HG02840 (cell line): Measurements from ENCODE around the gene MIOS.

Experiments
- ATAC-seq: cut with Tn5 transposase; IDR thresholded peaks from one replicate; pipeline ENCODE4 v1.9.1; 2021; ENCODE audit warnings: mild to moderate bottlenecking, moderate library complexity, moderate number of reproducible peaks; ENCODE audit not compliant: unreplicated experiment, low FRiP score

MIOS gene

GRCh38 chr7:7566651-7567611 lies at the start of gene MIOS:
MIOS (plus strand) TSS chr7:7566884; CDS start chr7:7572476, 5,592 bp downstream.
- ATAC-seq, result peak; percentile 80

- no peak for ATAC-seq
Measured at GRCh38 chr7:7517754-7518153, 48.9 kb upstream of the MIOS start.

DNA sequence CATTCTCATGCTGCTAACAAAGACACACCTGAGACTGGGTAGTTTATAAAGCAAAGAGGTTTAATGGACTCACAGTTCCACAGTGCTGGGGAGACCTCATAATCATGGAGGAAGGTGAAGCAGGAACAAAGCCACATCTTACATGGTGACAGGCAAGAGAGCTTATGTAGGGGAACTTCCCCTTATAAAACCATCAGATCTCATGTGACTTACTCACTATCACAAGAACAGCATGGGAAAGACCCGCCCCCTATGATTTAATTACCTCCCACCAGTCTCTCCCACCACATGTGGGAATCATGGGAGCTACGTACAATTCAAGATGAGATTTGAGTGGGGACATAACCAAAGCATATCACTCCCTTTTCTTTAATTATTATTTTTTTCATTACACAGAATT lies 47.6 kb upstream of the MIOS start:
- ATAC-seq, result no peak

DNA sequence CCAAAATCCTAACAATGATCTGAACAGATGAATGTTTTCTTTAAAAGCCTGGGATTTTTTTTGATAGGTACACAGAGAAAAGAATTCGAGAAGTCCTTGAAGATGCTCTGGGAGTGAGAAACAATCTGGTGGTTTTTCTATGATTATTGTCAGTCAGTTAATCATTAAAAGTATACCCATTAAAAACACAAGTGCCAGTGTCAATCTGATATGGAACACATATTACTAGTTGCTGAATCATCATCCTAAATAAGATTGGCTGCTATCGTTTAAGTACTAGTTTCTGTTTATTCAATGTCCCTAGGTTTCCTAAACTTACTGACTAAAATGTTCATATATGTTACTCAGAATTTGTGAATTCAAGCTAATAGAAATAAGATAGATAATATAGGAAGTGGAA lies 47.2 kb upstream of the MIOS start:
- ATAC-seq, result no peak

- no peak for ATAC-seq
Measured at GRCh38 chr7:7521259-7521658, 45.4 kb upstream of the MIOS start.

DNA sequence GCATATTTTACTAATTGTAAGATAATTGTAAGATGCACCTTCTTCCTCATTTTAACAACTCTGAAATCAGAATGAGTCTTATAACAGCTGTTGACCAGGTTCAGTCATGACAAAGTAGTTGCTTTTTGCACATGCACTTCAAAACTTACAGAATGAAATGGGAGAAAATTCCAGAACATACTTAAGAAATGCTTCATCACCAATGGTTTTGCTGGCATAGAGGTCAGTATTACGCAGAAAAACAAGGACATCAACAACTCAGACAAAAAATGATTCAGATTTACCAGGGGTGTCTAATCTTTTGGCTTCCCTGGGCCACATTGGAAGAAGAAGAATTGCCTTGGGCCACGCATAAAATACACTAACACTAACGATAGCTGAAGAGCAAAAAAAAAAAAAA lies 44.3 kb upstream of the MIOS start:
- ATAC-seq, result no peak

- no peak for ATAC-seq
Measured at GRCh38 chr7:7524121-7524520, 42.6 kb upstream of the MIOS start.

GRCh38 chr7:7526006-7526405 lies 40.7 kb upstream of the MIOS start:
- no peak for ATAC-seq

- ATAC-seq, result no peak
Measured at GRCh38 chr7:7527047-7527446, 39.6 kb upstream of the MIOS start.

- no peak for ATAC-seq
Measured at GRCh38 chr7:7529328-7529727, 37.4 kb upstream of the MIOS start.

- no peak for ATAC-seq
Measured at GRCh38 chr7:7533831-7534430, 32.8 kb upstream of the MIOS start.

DNA sequence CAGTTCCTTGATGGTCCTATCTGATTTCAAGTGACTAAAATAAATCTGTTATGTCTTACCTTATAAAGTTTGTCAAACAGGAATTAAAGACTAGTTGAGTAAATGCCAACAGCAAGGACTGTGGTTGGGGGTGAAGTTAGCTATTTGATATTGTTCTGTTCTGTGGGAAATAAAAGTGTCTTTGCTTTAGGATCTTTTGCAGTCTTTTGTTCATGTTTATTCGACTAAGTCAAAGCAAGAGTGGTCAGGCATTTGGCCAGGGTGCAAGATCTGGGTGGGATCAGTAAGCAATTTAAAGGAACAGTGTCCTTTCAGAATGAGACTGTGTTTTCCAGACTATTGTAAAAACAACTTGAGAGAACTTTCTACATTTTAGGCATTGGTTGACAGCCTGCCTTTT lies 31.0 kb upstream of the MIOS start, which contains the start of gene COL28A1:
Gene COL28A1, minus strand, starts transcription at position 183 of the 400 bp plus-strand sequence. CDS start 2,998 bp downstream, outside the sequence.
- ATAC-seq, result no peak

GRCh38 chr7:7536396-7537019 lies 30.2 kb upstream of the MIOS start:
- no peak for ATAC-seq

DNA sequence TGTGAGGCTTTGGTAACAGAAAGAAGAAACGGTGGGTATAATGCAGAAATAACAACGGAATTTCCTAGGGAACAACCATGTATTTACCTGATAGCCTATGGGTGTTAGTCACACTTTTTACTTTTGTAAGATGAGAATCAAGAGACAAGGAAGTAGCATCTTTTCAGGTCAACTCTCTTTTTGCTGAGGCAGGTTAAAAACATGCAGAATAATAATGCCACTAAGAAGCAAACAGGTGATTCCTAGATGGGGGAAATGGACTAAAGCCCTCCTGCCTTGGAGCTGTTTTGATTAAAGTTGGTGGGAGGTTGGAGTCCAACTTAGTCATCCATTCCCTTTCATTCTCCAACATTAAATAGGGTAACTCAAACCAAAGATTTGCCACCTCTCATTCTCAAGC lies 29.0 kb upstream of the MIOS start:
- no peak for ATAC-seq

DNA sequence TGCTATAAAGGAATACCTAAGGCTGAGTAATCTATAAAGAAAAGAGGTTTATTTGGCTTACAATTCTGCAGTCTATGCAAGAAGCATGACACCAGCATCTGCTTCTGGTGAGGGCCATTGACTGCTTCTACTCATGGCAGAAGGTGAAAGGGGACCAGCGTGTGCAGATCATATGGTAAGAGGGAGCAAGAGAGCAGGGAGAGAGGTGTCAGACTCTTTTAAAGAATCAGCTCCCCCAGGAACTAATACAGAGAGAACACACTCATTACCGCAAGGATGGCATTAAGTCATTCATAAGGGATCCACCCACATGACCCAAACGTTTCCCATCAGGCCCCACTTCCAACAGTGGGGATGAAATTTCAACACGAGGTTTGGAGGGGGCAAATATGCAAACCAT lies 27.5 kb upstream of the MIOS start:
- ATAC-seq, result no peak

DNA sequence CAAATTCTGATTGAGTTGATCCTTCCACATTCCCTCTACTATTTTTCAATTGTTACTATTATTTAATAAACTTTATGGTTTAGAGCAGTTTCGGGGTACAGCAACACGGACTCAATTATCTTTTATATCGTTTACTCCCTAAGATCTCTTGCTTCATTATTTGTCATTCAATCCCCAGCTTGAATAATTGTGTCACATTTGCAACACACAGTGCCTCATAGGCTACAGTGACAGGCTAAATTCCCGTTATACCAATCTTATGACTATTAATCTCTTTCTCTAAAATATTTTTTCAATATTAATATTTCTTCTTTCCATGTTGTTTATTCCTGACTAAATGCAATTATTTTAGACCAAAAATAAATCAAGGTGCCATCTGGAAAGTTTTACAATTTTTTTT lies 27.0 kb upstream of the MIOS start:
- ATAC-seq, result no peak

DNA sequence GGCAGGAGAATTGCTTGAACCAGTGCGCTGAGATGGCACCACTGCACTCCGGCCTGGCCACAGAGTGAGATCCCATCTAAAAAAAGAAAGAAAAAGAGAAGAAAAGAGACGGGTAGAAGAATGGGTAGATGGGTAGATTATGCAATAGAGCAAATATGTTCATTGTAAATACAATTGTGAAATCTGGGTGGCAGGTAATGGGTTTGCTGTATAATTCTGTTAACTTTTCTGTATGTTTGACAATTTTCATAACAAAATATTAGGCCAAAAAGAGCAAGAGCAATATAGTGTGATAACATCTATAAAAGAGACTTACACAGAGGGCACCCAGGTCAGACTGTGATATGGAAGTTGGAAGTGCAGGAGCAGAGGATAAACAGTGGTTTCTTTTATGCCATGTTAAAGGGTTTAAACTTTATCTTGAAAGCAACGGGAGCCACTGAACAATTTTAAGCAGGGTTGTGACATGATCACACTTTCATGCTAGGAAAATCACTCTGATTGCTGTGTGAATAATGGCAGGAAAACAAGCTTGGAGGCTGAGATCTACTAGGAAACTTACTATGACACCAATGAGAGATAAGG lies 24.3 kb upstream of the MIOS start:
- no peak for ATAC-seq

DNA sequence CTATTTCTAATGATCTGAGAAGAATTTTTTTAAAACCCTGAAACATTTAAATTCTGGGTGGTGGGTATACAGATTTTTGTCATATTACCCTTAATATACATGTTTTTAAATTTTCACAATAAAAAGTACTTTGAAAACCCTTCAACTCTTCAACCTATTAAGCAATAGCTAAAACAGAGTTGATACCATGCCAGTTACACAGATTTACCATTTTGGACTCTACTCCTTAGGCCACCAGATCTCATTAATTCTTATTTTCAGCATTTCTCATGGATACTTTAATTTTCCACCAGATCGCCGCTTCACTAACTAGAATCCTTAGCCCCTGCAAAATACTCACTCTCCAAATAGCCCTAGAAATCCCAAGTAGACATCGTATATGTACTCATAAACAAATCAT lies 18.3 kb upstream of the MIOS start:
- no peak for ATAC-seq

- ATAC-seq, result no peak
Measured at GRCh38 chr7:7550663-7551062, 16.0 kb upstream of the MIOS start.

DNA sequence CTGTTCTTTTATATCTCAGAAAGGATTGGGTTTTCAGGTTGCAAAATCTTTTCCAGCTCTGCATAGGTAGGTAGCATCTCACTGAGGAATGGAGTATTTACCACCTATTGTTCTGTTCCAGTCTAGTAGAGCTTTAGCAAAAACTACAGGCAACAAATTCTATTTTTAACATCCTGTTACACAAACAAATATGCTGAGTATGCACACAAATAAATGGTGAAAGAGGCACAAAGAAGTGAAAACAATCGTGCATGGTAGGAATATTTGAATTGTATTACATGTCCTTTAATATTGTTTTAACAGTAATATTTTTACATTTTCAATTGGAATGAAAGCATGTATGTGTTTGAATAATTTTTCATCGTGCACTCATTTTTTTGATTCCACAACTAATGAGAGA lies 14.5 kb upstream of the MIOS start:
- no peak for ATAC-seq

- no peak for ATAC-seq
Measured at GRCh38 chr7:7553386-7553785, 13.3 kb upstream of the MIOS start.
